NCI-H526 (cell line): ENCODE measurements around the gene HDAC10.

Experiments used
- DNase-seq, 2 experiments: peaks; one replicate each; lab custom pipeline; 2025; lab: John Stamatoyannopoulos, UW

HDAC10 gene

GRCh38 chr22:50257041-50257440, 6.0 kb upstream of the HDAC10 start:
- DNase-seq, result peak in 1 of 2 experiments; percentile 42

- no peak for DNase-seq
Measured at GRCh38 chr22:50256258-50256862, 5.3 kb upstream of the HDAC10 start.

GRCh38 chr22:50255607-50256006, 4.5 kb upstream of the HDAC10 start:
- DNase-seq, result no peak

GRCh38 chr22:50255099-50255498, 4.0 kb upstream of the HDAC10 start:
- DNase-seq, result no peak

GRCh38 chr22:50253941-50254340, 2.9 kb upstream of the HDAC10 start:
- DNase-seq, result no peak

GRCh38 chr22:50253046-50253915, 2.2 kb upstream of the HDAC10 start:
- no peak for DNase-seq

- peak in 1 of 2 experiments; percentile 71 for DNase-seq
Measured at GRCh38 chr22:50252082-50253045, 1.3 kb upstream of the HDAC10 start.

GRCh38 chr22:50251477-50252081, 514 bp upstream of the HDAC10 start:
- DNase-seq, result no peak

GRCh38 chr22:50250249-50250554, 863 bp downstream of the HDAC10 start:
- DNase-seq, result no peak

GRCh38 chr22:50249341-50250248, 1.5 kb downstream of the HDAC10 start:
- no peak for DNase-seq

GRCh38 chr22:50248196-50249081, 2.6 kb downstream of the HDAC10 start:
- no peak for DNase-seq

- peak; percentile 60 to 64 for DNase-seq
Measured at GRCh38 chr22:50247748-50248147, 3.3 kb downstream of the HDAC10 start.

GRCh38 chr22:50246242-50247175, 4.6 kb downstream of the HDAC10 start:
- peak in 1 of 2 experiments; percentile 15 for DNase-seq

GRCh38 chr22:50245214-50246072, 5.6 kb downstream of the HDAC10 start:
- no peak for DNase-seq

GRCh38 chr22:50244420-50245213, 6.4 kb downstream of the HDAC10 start, which contains the start of gene TUBGCP6:
Gene TUBGCP6, minus strand, starts transcription at chr22:50245023. Its CDS starts 564 bp downstream, at chr22:50244459.
- peak; percentile 45 to 91 for DNase-seq

- DNase-seq, result no peak
Measured at GRCh38 chr22:50243685-50244419, 7.2 kb downstream of the HDAC10 start.
